HG02970 (cell line): Measurements from ENCODE around the gene TRAF4.
"Not testable (repeated sequence)": the region's sequence is repeated elsewhere in the genome, so short reads cannot be mapped to it uniquely, and the experiment has no call there.

Source experiments
- ATAC-seq: cut with Tn5 transposase; IDR thresholded peaks from one replicate; pipeline ENCODE4 v1.9.1; 2021; ENCODE audit warnings: mild to moderate bottlenecking, moderate library complexity, moderate number of reproducible peaks; ENCODE audit not compliant: unreplicated experiment, low FRiP score

The TRAF4 gene

DNA sequence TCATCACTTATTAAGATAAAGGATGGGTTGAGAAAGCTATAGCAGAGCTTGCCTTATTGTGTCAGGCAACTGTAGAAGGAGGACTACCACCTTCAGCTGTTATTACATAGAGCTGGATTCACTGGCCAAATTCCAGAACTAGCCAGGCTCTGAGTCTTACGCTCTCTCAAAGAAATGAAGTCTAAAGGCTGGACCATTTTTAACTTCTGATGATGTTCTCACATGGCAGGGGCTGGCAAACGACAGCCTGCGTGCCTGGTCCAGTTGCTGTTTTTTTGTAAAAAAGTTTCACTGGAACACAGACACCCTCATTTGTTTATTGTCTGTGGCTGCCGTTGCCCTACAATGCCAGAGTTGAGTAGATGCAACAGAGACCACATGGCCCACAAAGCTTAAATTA is 21.2 kb downstream of the TRAF4 start:
- no peak for ATAC-seq

DNA sequence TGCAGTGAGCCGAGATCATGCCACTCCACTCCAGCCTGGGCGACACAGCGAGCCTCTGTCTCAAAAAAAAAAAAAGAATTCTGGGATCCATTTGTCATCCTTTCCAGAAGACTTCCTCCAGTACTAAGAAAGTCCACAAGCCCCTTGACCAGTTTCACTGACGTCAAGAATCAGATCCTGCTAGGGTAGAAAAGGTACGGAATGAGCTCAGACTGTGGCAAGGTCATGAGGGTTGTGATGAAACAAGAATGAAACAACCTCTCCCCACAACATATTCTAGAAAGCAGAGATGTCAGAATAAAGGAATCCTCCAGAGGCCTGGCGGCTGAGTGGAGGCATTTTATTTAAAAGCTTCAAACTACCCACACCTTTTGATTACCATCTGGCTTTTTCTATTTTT is 29.9 kb downstream of the TRAF4 start:
- no peak for ATAC-seq

DNA sequence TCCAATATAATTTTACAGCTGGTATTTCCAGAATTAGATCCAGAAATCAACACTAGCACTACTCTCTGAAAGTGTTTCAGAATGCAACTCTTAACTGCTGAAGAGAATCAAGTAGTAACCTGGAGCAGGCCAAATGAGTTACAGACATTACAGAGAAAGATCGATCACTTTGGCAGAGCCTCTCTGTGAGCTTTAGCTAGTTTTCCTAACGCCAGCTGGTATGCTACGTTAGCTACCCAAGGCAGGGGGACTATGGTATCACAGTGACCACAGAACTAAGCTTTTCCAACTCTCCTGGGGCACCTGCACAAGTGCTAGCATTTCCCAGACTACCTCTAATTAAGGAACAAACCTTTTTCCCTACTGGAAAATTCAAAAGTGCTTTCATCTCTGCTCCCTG is 30.4 kb downstream of the TRAF4 start:
- no peak for ATAC-seq

DNA sequence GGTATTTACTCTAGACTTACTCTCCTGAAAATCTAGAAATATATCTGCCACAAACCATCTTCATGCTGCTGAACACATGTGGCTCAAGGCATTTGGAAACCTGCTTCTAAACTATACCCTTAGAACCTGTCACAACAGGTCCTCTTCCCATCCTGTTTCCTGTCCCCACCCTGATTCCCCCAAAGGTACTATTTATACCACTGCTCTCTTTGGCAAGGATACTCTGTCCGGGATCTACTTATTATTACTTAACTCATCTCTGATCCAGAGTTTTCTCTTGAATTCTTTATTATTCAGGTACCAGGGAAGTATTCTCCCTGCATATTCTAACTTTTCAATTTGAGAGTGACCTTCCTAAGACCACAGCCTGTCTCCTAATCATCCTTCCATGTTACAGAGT is 33.4 kb downstream of the TRAF4 start:
- no peak for ATAC-seq

DNA sequence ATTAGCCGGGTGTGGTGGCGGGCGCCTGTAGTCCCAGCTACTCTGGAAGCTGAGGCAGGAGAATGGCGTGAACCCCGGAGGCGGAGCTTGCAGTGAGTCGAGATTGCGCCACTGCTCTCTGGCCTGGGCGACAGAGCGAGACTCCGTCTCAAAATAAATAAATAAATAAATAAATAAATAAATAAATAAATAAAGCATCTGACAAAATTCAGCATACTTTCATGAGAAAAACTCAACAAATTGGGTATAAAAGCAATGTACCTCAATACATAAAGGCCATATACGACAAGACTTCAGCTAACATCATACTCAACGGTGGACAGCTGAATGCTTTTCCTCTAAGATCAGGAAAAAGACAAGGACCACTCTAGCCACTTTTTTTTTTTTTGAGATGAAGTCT is 35.8 kb downstream of the TRAF4 start:
- ATAC-seq = not testable (repeated sequence)

DNA sequence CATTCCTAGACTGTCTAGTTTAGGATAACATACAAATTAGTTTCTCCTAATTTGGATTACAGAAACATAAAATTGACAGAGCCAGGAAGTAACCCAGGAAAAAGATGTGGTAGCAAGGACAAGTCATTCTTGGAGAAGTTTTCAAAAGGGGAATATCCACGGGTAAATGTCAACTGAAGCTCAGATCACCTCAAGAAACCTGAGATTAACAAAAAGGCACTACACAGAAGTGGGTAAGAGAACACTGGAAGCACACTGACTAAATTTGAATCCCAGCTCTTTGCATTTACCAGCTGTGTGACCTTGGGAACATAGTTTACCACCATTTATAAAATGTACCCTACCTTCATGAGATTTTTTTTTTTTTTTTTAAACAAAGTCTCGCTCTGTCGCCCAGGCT is 39.4 kb downstream of the TRAF4 start:
- ATAC-seq = no peak

DNA sequence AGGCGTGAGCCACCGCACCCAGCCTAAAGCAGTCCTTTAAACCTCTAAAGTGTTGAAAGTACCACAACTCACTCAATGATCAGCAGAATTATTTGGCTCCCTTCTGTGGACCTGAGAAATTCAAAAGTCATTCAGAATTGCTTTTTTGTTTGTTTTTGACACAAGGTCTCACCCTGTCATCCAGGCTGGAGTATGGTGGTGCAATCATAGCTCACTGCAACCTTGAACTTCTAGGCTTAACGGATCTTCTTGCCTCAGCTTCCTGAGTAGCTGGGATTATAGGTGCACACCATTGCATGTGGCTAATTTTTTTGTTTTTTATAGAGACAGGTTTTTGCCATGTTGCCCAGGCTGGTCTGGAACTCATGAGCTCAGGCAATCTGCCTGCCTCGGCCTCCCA is 44.3 kb downstream of the TRAF4 start:
- no peak for ATAC-seq

DNA sequence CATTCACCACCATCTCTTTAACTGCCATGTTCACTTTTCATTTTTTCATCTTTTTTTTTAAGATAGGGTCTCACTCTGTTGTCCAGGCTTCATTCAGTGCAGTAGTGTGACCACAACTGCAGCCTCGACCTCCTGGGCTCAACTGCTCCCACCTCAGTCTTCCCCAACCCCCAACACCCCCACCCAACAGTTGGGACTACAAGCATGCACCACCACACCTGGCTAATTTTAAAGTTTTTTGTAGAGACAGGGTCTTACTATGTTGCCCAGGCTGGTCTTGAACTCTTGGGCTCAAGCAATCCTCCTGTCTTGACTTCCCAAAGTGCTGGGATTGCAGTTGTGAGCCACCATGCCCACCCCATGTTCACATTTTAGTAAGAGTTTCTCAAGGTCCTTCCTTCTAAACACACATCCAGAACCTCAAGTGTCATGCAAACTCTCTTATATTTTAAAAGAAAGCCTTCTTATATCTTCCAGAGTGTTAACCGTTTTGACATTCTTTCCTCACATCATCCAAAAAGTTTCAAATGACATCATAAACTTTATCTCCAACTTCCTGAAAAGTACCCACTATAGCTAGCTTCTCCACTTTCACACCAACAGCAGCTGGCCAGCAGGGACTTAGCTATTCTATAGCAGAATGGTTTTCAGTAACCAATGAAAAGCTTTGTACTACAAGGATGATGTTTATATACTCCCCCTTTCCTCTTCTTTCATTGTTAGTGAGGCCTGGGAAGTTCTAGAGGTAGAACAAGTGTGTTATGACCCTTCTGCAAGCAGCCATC is 49.3 kb downstream of the TRAF4 start:
- ATAC-seq = no peak

DNA sequence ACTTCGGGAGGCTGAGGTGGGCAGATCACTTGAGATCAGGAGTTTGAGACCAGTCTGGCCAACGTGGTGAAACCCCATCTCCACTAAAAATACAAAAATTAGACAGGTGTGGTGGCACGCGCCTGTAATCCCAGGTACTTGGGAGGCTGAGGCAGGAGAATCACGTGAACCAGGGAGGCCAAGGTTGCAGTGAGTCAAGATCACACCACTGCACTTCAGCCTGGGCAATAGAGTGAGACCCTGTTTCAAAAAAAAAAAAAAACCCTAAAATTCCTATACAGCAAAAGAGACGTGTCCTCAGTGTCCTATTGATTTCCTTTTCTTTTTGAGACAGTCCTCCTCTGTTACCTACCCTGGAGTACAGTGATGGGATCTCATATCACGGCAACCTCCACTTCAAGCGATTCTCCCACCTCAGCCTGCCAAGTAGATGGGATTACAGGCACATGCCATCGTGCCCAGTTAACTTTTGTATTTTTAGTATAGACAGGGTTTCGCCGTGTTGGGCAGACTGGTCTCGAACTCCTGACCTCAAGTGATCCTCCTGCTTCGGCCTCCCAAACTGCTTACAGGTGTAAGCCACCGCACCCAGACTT is 51.1 kb downstream of the TRAF4 start:
- ATAC-seq = not testable (repeated sequence)

DNA sequence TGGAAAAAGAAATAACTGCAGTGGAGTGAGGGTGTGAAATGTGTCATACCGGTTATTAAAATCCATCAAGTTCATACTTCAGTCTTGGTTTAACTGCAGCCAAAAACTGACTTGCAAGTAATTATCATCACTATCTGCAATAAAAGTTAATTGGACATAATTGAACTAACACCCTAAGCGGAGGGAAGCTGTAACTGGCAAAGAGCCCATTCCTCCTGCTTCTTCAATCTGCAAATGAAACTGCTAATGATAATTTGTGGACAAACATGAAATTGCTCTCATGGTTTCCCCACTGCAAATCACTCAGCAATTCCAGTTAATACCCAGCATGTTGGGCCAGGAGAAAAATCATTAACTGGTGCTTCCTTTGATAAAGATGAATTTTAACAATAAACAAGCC is 52.3 kb downstream of the TRAF4 start:
- no peak for ATAC-seq
